Transverse colon (tissue), 3 donors: Measurements from ENCODE around the gene DHRS7.

Source experiments
- POLR2A ChIP-seq: fragments of 450-650 bp; IDR thresholded peaks from one replicate; pipeline ENCODE4 v1.6.1; 2016; ENCODE audit warnings: antibody characterized with exemption, mild to moderate bottlenecking, moderate library complexity
- TF ChIP-seq, protein P1 (sequence below), 5 experiments: fragments of 200-600 bp in 3 of 5; fragments of 450-650 bp in 2 of 5; sonication (generic) in 3 of 5; IDR thresholded peaks; 1 replicate in 2 of 5; 2 replicates in 3 of 5; pipeline ENCODE4 v1.5.1; 2016 to 2017; ENCODE audit warnings: antibody characterized with exemption in 5 of 5, inconsistent platforms in 3 of 5, mild to moderate bottlenecking in 2 of 5, moderate library complexity in 1 of 5

DNA sequence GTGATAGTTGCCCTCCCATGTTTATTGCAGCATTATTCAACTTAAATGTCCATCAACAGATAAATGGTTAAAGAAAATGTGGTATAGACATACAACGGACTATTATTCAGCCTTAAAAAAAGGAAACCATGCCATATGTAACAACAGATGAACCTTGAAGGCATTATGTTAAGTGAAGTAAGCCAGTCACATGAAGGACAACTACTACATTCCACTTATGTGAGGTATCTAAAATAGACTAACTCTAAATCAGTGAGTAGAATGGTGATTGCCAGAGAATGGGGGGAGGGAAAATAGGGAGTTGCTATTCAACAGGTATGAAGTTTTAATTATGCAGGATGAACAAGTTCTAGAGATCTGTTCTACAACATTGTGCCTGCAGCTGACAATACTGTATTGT is 63.4 kb downstream of the DHRS7 start:
- TF ChIP-seq, protein P1, sequence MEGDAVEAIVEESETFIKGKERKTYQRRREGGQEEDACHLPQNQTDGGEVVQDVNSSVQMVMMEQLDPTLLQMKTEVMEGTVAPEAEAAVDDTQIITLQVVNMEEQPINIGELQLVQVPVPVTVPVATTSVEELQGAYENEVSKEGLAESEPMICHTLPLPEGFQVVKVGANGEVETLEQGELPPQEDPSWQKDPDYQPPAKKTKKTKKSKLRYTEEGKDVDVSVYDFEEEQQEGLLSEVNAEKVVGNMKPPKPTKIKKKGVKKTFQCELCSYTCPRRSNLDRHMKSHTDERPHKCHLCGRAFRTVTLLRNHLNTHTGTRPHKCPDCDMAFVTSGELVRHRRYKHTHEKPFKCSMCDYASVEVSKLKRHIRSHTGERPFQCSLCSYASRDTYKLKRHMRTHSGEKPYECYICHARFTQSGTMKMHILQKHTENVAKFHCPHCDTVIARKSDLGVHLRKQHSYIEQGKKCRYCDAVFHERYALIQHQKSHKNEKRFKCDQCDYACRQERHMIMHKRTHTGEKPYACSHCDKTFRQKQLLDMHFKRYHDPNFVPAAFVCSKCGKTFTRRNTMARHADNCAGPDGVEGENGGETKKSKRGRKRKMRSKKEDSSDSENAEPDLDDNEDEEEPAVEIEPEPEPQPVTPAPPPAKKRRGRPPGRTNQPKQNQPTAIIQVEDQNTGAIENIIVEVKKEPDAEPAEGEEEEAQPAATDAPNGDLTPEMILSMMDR (IDR thresholded peaks at IDR 0.05): no peak
- no peak for TF ChIP-seq POLR2A
